Measurements from ENCODE around the gene PTCH2.

The PTCH2 gene

DNA sequence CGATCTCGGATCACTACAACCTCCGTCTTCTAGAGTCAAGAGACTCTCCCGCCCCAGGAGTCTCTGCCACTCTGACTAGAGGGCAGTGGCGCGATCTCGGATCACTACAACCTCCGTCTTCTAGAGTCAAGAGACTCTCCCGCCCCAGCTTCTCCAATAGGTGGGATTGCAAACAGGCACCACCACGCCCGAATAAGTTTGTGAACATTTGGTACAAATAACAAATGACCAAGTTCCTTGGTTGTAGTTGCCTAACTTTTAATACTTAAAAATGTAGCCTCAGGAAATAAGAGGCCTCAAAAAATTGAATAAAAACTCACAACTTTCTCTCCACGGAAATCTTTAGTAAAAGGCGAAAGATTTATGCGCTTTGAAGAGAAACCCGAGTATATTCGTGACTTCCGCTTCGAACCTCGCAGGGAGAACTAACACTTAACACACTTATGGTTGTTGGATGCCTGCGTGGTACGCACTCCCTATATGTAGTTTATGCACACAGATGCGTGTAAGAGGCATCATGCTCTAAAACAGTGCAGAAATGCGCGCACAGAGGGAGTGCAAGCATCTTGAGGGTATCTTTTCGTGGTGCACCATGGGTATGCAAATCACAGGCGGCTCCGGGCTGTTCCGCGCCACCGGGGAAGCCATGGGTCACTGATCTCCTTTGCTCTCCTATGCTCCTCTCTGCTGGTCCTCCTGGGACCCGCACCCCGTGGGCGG, 23.3 kb downstream of the PTCH2 start:
- Histone ChIP-seq H3K4me2 (ENCODE audit: low read length) (peak overlapping the region; percentile 88), H3K4me1 (ENCODE audit: insufficient read depth, low read length, severe bottlenecking) (peaks cover 19% of the 10 kb centered on the region), H3K27ac (ENCODE audit: low read depth, low read length, poor library complexity, severe bottlenecking) (peak overlapping the region; percentile 93), H4K20me1 (ENCODE audit: insufficient read depth, low read length) (no peaks in the 10 kb centered on the region), H2AFZ (ENCODE audit: low read length) (no peak overlapping the region), H3F3A (ENCODE audit: insufficient read depth, low read length) (no peaks in the 10 kb centered on the region), H3K36me3 (ENCODE audit: insufficient read depth, low read length) (no peaks in the 10 kb centered on the region), H3K27me3 (ENCODE audit: insufficient read depth, low read length) (no peaks in the 10 kb centered on the region), H3K9me2 (ENCODE audit: low read depth, low read length) (no peaks in the 10 kb centered on the region), H3K4me3 (ENCODE audit: low read depth, low read length, poor library complexity, severe bottlenecking) (peak overlapping the region; percentile 60), H3K9ac (ENCODE audit: low read length) (peak overlapping the region; percentile 66), H3K9me3 (ENCODE audit: low read length) (no peaks in the 10 kb centered on the region), H3K79me2 (ENCODE audit: insufficient read depth, low read length) (no peaks in the 10 kb centered on the region)
- no peak for TF ChIP-seq EZH2 (IDR thresholded peaks at IDR 0.05; ENCODE audit: borderline replicate concordance, low read length)
- TF ChIP-seq, protein P1, sequence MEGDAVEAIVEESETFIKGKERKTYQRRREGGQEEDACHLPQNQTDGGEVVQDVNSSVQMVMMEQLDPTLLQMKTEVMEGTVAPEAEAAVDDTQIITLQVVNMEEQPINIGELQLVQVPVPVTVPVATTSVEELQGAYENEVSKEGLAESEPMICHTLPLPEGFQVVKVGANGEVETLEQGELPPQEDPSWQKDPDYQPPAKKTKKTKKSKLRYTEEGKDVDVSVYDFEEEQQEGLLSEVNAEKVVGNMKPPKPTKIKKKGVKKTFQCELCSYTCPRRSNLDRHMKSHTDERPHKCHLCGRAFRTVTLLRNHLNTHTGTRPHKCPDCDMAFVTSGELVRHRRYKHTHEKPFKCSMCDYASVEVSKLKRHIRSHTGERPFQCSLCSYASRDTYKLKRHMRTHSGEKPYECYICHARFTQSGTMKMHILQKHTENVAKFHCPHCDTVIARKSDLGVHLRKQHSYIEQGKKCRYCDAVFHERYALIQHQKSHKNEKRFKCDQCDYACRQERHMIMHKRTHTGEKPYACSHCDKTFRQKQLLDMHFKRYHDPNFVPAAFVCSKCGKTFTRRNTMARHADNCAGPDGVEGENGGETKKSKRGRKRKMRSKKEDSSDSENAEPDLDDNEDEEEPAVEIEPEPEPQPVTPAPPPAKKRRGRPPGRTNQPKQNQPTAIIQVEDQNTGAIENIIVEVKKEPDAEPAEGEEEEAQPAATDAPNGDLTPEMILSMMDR (IDR thresholded peaks at IDR 0.05; ENCODE audit: low read length), result peak; percentile 35; the same call in 1 of the 2 replicates

DNA sequence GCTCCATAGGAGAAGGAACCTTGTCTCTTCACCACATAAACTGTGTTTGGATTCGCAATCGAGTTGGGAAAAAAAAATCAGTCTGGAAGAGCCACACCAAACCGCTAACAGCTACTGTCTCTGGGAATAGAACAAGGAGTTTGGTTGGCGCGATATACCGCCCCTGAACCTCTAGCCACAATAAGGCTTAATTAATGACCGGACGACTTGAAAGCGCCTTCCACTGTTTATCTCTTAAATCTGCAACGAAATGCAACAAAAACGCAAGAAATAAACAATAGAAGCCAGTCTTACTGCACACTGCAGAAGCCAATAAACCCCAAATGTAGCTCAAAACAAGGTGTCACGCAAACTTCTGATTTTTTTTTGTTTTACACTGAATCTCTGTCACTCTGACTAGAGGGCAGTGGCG, 23.9 kb downstream of the PTCH2 start:
- Histone ChIP-seq H3K9ac (ENCODE audit: low read length) (peak overlapping the region; percentile 66), H3K4me2 (ENCODE audit: low read length) (peak overlapping the region; percentile 88), H3F3A (ENCODE audit: insufficient read depth, low read length) (no peaks in the 10 kb centered on the region), H4K20me1 (ENCODE audit: insufficient read depth, low read length) (no peaks in the 10 kb centered on the region), H3K27ac (ENCODE audit: low read depth, low read length, poor library complexity, severe bottlenecking) (peak overlapping the region; percentile 93), H3K27me3 (ENCODE audit: insufficient read depth, low read length) (no peaks in the 10 kb centered on the region), H2AFZ (ENCODE audit: low read length) (no peak overlapping the region), H3K79me2 (ENCODE audit: insufficient read depth, low read length) (no peaks in the 10 kb centered on the region), H3K36me3 (ENCODE audit: insufficient read depth, low read length) (no peaks in the 10 kb centered on the region), H3K9me2 (ENCODE audit: low read depth, low read length) (no peaks in the 10 kb centered on the region), H3K9me3 (ENCODE audit: low read length) (no peaks in the 10 kb centered on the region), H3K4me1 (ENCODE audit: insufficient read depth, low read length, severe bottlenecking) (peaks cover 25% of the 10 kb centered on the region), H3K4me3 (ENCODE audit: low read depth, low read length, poor library complexity, severe bottlenecking) (peak overlapping the region; percentile 60)
- TF ChIP-seq, protein P1 (IDR thresholded peaks at IDR 0.05; ENCODE audit: low read length), result no peak
- TF ChIP-seq EZH2 (IDR thresholded peaks at IDR 0.05; ENCODE audit: borderline replicate concordance, low read length), result no peak

DNA sequence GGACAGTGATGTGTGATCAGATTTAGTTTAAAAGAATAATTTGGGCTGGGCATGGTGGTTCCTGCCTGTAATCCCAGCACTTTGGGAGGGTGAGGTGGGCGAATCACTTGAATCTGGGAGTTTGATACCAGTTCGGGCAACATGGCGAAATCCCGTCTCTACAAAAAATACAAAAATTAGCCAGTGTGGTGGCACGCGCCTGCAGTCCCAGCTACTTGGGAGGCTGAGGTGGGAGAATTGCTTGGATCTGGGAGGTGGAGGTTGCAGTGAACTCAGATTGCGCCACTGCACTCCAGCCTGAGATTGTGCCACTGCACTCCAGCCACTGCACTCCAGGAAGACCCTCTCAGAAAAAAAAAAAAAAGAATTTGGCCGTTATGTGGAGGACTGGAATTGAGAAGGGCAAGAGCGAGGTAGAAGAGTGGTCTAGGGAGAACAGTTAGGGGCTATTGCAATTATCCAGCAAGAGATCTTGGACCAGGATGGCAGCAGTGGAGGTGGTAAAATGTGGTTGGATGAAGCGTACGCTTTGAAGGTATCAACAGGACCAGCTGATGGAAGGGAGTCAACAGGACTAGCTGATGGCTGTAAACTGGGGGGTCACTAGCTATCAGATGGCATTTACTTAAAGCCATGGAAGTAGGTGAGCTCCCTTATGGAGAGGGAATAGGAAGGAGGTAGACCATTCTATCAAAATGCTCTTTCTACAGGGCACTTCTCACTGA, 25.1 kb downstream of the PTCH2 start:
- H3K4me2 ChIP-seq (ENCODE audit: low read length), result no peak overlapping the region
- no peaks in the 10 kb centered on the region for H3K79me2 ChIP-seq (ENCODE audit: insufficient read depth, low read length)
- H3K4me1 ChIP-seq (ENCODE audit: insufficient read depth, low read length, severe bottlenecking), result peaks cover 34% of the 10 kb centered on the region
- no peak overlapping the region for H2AFZ ChIP-seq (ENCODE audit: low read length)
- no peak overlapping the region for H3K9ac ChIP-seq (ENCODE audit: low read length)
- H3K27ac ChIP-seq (ENCODE audit: low read depth, low read length, poor library complexity, severe bottlenecking), result no peak overlapping the region
- no peaks in the 10 kb centered on the region for H3K36me3 ChIP-seq (ENCODE audit: insufficient read depth, low read length)
- H3K9me2 ChIP-seq (ENCODE audit: low read depth, low read length), result no peaks in the 10 kb centered on the region
- no peak for TF ChIP-seq EZH2 (IDR thresholded peaks at IDR 0.05; ENCODE audit: borderline replicate concordance, low read length)
- TF ChIP-seq, protein P1 (IDR thresholded peaks at IDR 0.05; ENCODE audit: low read length), result no peak
- no peaks in the 10 kb centered on the region for H3F3A ChIP-seq (ENCODE audit: insufficient read depth, low read length)
- H3K9me3 ChIP-seq (ENCODE audit: low read length), result no peaks in the 10 kb centered on the region
- H4K20me1 ChIP-seq (ENCODE audit: insufficient read depth, low read length), result no peaks in the 10 kb centered on the region
- H3K4me3 ChIP-seq (ENCODE audit: low read depth, low read length, poor library complexity, severe bottlenecking), result no peak overlapping the region
- no peaks in the 10 kb centered on the region for H3K27me3 ChIP-seq (ENCODE audit: insufficient read depth, low read length)
